ENCODE measurements around the gene TSKS. TPM values are rescaled to one million over a fixed set of nuclear protein-coding genes. Genes with fewer than 3 reads are reported as not detected.

The TSKS gene
- polyA plus RNA-seq, 4 donors, result 0.07 to 0.54 (median 0.28) TPM; not detected in 1

- no peak for FAIRE-seq
- no peaks in the 10 kb centered on the region for H3K4me1 ChIP-seq (ENCODE audit: control insufficient read depth in 3 of 3, insufficient read depth in 2 of 3, low read depth in 1 of 3, low read length in 2 of 3)
Measured at GRCh38 chr19:49752701-49753100, 10.4 kb downstream of the TSKS start.

GRCh38 chr19:49749771-49750170 lies 13.3 kb downstream of the TSKS start:
- H3K36me3 ChIP-seq (ENCODE audit: control insufficient read depth in 3 of 3, insufficient read depth in 2 of 3, low read depth in 1 of 3, low read length in 3 of 3), result no peaks in the 10 kb centered on the region
- no peak overlapping the region for H3K4me3 ChIP-seq (ENCODE audit: low read depth in 1 of 3, low read length in 3 of 3)
- FAIRE-seq (no peak), DNase-seq (no peak)
- no peak overlapping the region for H3K27ac ChIP-seq (ENCODE audit: low read depth in 1 of 3, low read length in 2 of 3)
- no peaks in the 10 kb centered on the region for H3K27me3 ChIP-seq (ENCODE audit: control insufficient read depth in 3 of 3, insufficient read depth in 3 of 3, low read length in 3 of 3)
- H3K9me3 ChIP-seq (ENCODE audit: control insufficient read depth in 2 of 2, insufficient read depth in 1 of 2, low read depth in 1 of 2, low read length in 1 of 2), result no peaks in the 10 kb centered on the region
- H3K4me1 ChIP-seq (ENCODE audit: control insufficient read depth in 3 of 3, insufficient read depth in 2 of 3, low read depth in 1 of 3, low read length in 2 of 3), result no peaks in the 10 kb centered on the region
- WGBS, 3 donors, result 55 to 70% (median 65%) methylated on average over 1 of the region's 1 CpG

More at GRCh38 chr19:49752701-49753100, 10.4 kb downstream of the TSKS start:
- H3K9me3 ChIP-seq (ENCODE audit: control insufficient read depth in 2 of 2, insufficient read depth in 1 of 2, low read depth in 1 of 2, low read length in 1 of 2), result peaks cover 0 to 11% of the 10 kb centered on the region in 2 donors
- no peak overlapping the region for H3K4me3 ChIP-seq (ENCODE audit: low read depth in 1 of 3, low read length in 3 of 3)
- no peak for DNase-seq
- 27 to 72% (median 40%) methylated on average over 1 of the region's 1 CpG for WGBS, 3 donors
- no peak overlapping the region for H3K27ac ChIP-seq (ENCODE audit: low read depth in 1 of 3, low read length in 2 of 3)
- no peaks in the 10 kb centered on the region for H3K27me3 ChIP-seq (ENCODE audit: control insufficient read depth in 3 of 3, insufficient read depth in 3 of 3, low read length in 3 of 3)
- H3K36me3 ChIP-seq (ENCODE audit: control insufficient read depth in 3 of 3, insufficient read depth in 2 of 3, low read depth in 1 of 3, low read length in 3 of 3), result no peaks in the 10 kb centered on the region

- no peak overlapping the region for H3K27ac ChIP-seq (ENCODE audit: low read depth in 1 of 3, low read length in 2 of 3)
- H3K27me3 ChIP-seq (ENCODE audit: control insufficient read depth in 3 of 3, insufficient read depth in 3 of 3, low read length in 3 of 3), result no peaks in the 10 kb centered on the region
- H3K9me3 ChIP-seq (ENCODE audit: control insufficient read depth in 2 of 2, insufficient read depth in 1 of 2, low read depth in 1 of 2, low read length in 1 of 2), result no peaks in the 10 kb centered on the region
- FAIRE-seq (no peak), DNase-seq (no peak)
- H3K4me3 ChIP-seq (ENCODE audit: low read depth in 1 of 3, low read length in 3 of 3), result no peak overlapping the region
- H3K36me3 ChIP-seq (ENCODE audit: control insufficient read depth in 3 of 3, insufficient read depth in 2 of 3, low read depth in 1 of 3, low read length in 3 of 3), result no peaks in the 10 kb centered on the region
- H3K4me1 ChIP-seq (ENCODE audit: control insufficient read depth in 3 of 3, insufficient read depth in 2 of 3, low read depth in 1 of 3, low read length in 2 of 3), result no peaks in the 10 kb centered on the region
- 80 to 86% (median 86%) methylated on average over 6 of the region's 6 CpGs for WGBS, 3 donors
Measured at GRCh38 chr19:49749055-49749716, 13.9 kb downstream of the TSKS start.

GRCh38 chr19:49746206-49746958 lies 16.7 kb downstream of the TSKS start:
- no peaks in the 10 kb centered on the region for H3K27me3 ChIP-seq (ENCODE audit: control insufficient read depth in 3 of 3, insufficient read depth in 3 of 3, low read length in 3 of 3)
- DNase-seq (peak; percentile 8 to 15), FAIRE-seq (no peak)
- H3K4me3 ChIP-seq (ENCODE audit: low read depth in 1 of 3, low read length in 3 of 3), result no peak overlapping the region
- WGBS, 3 donors, result 48 to 59% (median 55%) methylated on average over 44 to 52 of the region's 52 CpGs
- H3K4me1 ChIP-seq (ENCODE audit: control insufficient read depth in 3 of 3, insufficient read depth in 2 of 3, low read depth in 1 of 3, low read length in 2 of 3), result no peaks in the 10 kb centered on the region
- H3K36me3 ChIP-seq (ENCODE audit: control insufficient read depth in 3 of 3, insufficient read depth in 2 of 3, low read depth in 1 of 3, low read length in 3 of 3), result no peaks in the 10 kb centered on the region
- no peak overlapping the region for H3K27ac ChIP-seq (ENCODE audit: low read depth in 1 of 3, low read length in 2 of 3)
- no peaks in the 10 kb centered on the region for H3K9me3 ChIP-seq (ENCODE audit: control insufficient read depth in 2 of 2, insufficient read depth in 1 of 2, low read depth in 1 of 2, low read length in 1 of 2)

GRCh38 chr19:49744946-49745381 lies 18.1 kb downstream of the TSKS start:
- no peaks in the 10 kb centered on the region for H3K4me1 ChIP-seq (ENCODE audit: control insufficient read depth in 3 of 3, insufficient read depth in 2 of 3, low read depth in 1 of 3, low read length in 2 of 3)
- no peak overlapping the region for H3K4me3 ChIP-seq (ENCODE audit: low read depth in 1 of 3, low read length in 3 of 3)
- no peaks in the 10 kb centered on the region for H3K27me3 ChIP-seq (ENCODE audit: control insufficient read depth in 3 of 3, insufficient read depth in 3 of 3, low read length in 3 of 3)
- H3K9me3 ChIP-seq (ENCODE audit: control insufficient read depth in 2 of 2, insufficient read depth in 1 of 2, low read depth in 1 of 2, low read length in 1 of 2), result no peaks in the 10 kb centered on the region
- 91 to 94% (median 93%) methylated on average over 21 to 23 of the region's 23 CpGs for WGBS, 3 donors
- no peak overlapping the region for H3K27ac ChIP-seq (ENCODE audit: low read depth in 1 of 3, low read length in 2 of 3)
- DNase-seq (no peak), FAIRE-seq (no peak)
- no peaks in the 10 kb centered on the region for H3K36me3 ChIP-seq (ENCODE audit: control insufficient read depth in 3 of 3, insufficient read depth in 2 of 3, low read depth in 1 of 3, low read length in 3 of 3)

GRCh38 chr19:49741210-49741844 lies 21.8 kb downstream of the TSKS start:
- Histone ChIP-seq H3K36me3 (ENCODE audit: control insufficient read depth in 3 of 3, insufficient read depth in 2 of 3, low read depth in 1 of 3, low read length in 3 of 3) (no peaks in the 10 kb centered on the region), H3K27me3 (ENCODE audit: control insufficient read depth in 3 of 3, insufficient read depth in 3 of 3, low read length in 3 of 3) (no peaks in the 10 kb centered on the region), H3K4me3 (ENCODE audit: low read depth in 1 of 3, low read length in 3 of 3) (no peak overlapping the region), H3K9me3 (ENCODE audit: control insufficient read depth in 2 of 2, insufficient read depth in 1 of 2, low read depth in 1 of 2, low read length in 1 of 2) (no peaks in the 10 kb centered on the region), H3K27ac (ENCODE audit: low read depth in 1 of 3, low read length in 2 of 3) (no peak overlapping the region), H3K4me1 (ENCODE audit: control insufficient read depth in 3 of 3, insufficient read depth in 2 of 3, low read depth in 1 of 3, low read length in 2 of 3) (no peaks in the 10 kb centered on the region)
- DNase-seq (no peak), FAIRE-seq (no peak)
- WGBS, 3 donors, result 81 to 87% (median 83%) methylated on average over 9 of the region's 9 CpGs

- Histone ChIP-seq H3K4me3 (ENCODE audit: low read depth in 1 of 3, low read length in 3 of 3) (no peak overlapping the region), H3K9me3 (ENCODE audit: control insufficient read depth in 2 of 2, insufficient read depth in 1 of 2, low read depth in 1 of 2, low read length in 1 of 2) (no peaks in the 10 kb centered on the region), H3K36me3 (ENCODE audit: control insufficient read depth in 3 of 3, insufficient read depth in 2 of 3, low read depth in 1 of 3, low read length in 3 of 3) (no peaks in the 10 kb centered on the region), H3K27ac (ENCODE audit: low read depth in 1 of 3, low read length in 2 of 3) (no peak overlapping the region), H3K27me3 (ENCODE audit: control insufficient read depth in 3 of 3, insufficient read depth in 3 of 3, low read length in 3 of 3) (no peaks in the 10 kb centered on the region), H3K4me1 (ENCODE audit: control insufficient read depth in 3 of 3, insufficient read depth in 2 of 3, low read depth in 1 of 3, low read length in 2 of 3) (no peaks in the 10 kb centered on the region)
- WGBS, 3 donors, result 84 to 94% (median 86%) methylated on average over 8 to 10 of the region's 10 CpGs
- no peak for DNase-seq
- FAIRE-seq, result no peak
Measured at GRCh38 chr19:49739933-49740332, 23.2 kb downstream of the TSKS start.

- no peaks in the 10 kb centered on the region for H3K27me3 ChIP-seq (ENCODE audit: control insufficient read depth in 3 of 3, insufficient read depth in 3 of 3, low read length in 3 of 3)
- H3K36me3 ChIP-seq (ENCODE audit: control insufficient read depth in 3 of 3, insufficient read depth in 2 of 3, low read depth in 1 of 3, low read length in 3 of 3), result no peaks in the 10 kb centered on the region
- no peak overlapping the region for H3K4me3 ChIP-seq (ENCODE audit: low read depth in 1 of 3, low read length in 3 of 3)
- H3K27ac ChIP-seq (ENCODE audit: low read depth in 1 of 3, low read length in 2 of 3), result no peak overlapping the region
- H3K4me1 ChIP-seq (ENCODE audit: control insufficient read depth in 3 of 3, insufficient read depth in 2 of 3, low read depth in 1 of 3, low read length in 2 of 3), result no peaks in the 10 kb centered on the region
- no peaks in the 10 kb centered on the region for H3K9me3 ChIP-seq (ENCODE audit: control insufficient read depth in 2 of 2, insufficient read depth in 1 of 2, low read depth in 1 of 2, low read length in 1 of 2)
- DNase-seq (no peak), FAIRE-seq (no peak)
- 65 to 76% (median 68%) methylated on average over 1 of the region's 1 CpG for WGBS, 3 donors
Measured at GRCh38 chr19:49739098-49739497, 24.0 kb downstream of the TSKS start.
